Mesothelial cell of epicardium (in vitro differentiated cells): ENCODE results near the gene CNN2. TPM values are rescaled to one million over a fixed set of nuclear protein-coding genes. Genes with fewer than 3 reads are reported as not detected.

ENCODE experiments used
- DNase-seq, 2 experiments: peaks; one replicate each; pipeline ENCODE4 v3.0.0; 2021; ENCODE audit warnings: low spot score in 2 of 2; ENCODE audit not compliant: unreplicated experiment in 2 of 2
- H3K27ac Mint-ChIP-seq: 2 replicates; pipeline ENCODE4 v1.8.0; 2021; ENCODE audit warnings: mixed read lengths
- H3K27me3 Mint-ChIP-seq: 2 replicates; pipeline ENCODE4 v1.8.0; 2021; ENCODE audit warnings: low read depth, mixed read lengths
- H3K36me3 Mint-ChIP-seq: 2 replicates; pipeline ENCODE4 v1.8.0; 2021; ENCODE audit warnings: mixed read lengths
- H3K4me1 Mint-ChIP-seq: 2 replicates; pipeline ENCODE4 v1.8.0; 2021; ENCODE audit warnings: mixed read lengths
- H3K4me3 Mint-ChIP-seq: 2 replicates; pipeline ENCODE4 v1.8.0; 2021; ENCODE audit warnings: mild to moderate bottlenecking, moderate library complexity, mixed read lengths
- H3K9me3 Mint-ChIP-seq: 2 replicates; pipeline ENCODE4 v1.8.0; 2021; ENCODE audit warnings: mixed read lengths
- total RNA-seq: library from RNA; stranded (reverse); gene quantifications from 3 replicates; pipeline ENCODE4 v1.2.1, GENCODE V29; 2021
- TF ChIP-seq, protein P1 (sequence below): fragments of 200-600 bp; sonication (generic); IDR thresholded peaks from one replicate; pipeline ENCODE4 v1.5.0; 2021; ENCODE audit warnings: antibody characterized with exemption; ENCODE audit not compliant: unreplicated experiment

CNN2 gene
- total RNA-seq, 1 donor from 2014 or later = 501 TPM

DNA sequence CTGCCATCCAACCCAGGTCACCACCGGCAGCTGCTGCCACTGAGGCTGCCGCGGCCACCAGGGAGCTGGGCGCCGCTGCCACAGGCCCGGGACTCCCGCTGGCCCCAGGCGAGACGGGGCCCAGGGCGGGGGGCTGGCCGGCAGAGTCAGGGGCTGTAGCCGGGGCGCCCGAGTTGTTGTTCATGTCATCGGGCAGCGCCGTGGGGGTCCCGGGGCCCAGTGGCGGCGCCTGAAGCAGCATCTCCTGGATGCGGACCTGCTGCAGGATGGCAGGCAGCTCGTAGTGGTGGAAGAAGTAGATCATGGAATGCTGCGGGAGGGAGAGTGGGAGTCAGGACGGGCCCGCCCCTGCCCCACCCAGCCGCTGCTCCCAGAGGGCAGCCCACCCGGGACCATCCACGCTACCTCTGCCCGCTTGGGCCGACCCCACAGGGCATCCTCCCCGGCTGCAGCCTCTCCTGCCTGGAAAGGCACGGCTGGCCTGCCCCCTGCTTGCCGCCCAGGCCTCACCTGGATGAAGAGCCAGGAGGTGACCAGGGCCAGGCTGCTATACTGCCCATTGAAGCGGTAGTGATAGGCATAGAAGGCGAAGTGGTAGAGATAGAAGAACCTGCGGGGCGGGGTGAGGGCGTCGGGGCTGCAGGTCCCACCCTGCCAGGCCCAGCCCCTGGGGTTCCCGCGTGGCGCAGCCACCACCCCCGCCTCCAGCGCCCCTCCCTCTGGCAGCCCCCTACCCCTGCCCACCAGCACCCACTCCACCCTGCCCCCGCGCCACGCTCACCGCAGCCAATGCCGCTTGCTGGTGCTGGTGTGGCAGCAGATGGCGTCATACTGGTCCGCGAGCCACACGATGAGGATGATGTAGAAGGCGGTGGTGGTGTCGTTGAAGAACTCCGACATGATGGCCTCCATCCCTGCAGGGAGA lies 15.6 kb upstream of the CNN2 start:
- H3K36me3 Mint-ChIP-seq = peaks cover 9% of the 10 kb centered on the region
- no peaks in the 10 kb centered on the region for H3K27me3 Mint-ChIP-seq
- TF ChIP-seq, protein P1, sequence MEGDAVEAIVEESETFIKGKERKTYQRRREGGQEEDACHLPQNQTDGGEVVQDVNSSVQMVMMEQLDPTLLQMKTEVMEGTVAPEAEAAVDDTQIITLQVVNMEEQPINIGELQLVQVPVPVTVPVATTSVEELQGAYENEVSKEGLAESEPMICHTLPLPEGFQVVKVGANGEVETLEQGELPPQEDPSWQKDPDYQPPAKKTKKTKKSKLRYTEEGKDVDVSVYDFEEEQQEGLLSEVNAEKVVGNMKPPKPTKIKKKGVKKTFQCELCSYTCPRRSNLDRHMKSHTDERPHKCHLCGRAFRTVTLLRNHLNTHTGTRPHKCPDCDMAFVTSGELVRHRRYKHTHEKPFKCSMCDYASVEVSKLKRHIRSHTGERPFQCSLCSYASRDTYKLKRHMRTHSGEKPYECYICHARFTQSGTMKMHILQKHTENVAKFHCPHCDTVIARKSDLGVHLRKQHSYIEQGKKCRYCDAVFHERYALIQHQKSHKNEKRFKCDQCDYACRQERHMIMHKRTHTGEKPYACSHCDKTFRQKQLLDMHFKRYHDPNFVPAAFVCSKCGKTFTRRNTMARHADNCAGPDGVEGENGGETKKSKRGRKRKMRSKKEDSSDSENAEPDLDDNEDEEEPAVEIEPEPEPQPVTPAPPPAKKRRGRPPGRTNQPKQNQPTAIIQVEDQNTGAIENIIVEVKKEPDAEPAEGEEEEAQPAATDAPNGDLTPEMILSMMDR = no peak
- no peak for DNase-seq
- no peak overlapping the region for H3K4me3 Mint-ChIP-seq
- H3K9me3 Mint-ChIP-seq = no peaks in the 10 kb centered on the region
- H3K4me1 Mint-ChIP-seq = peaks cover under 1% of the 10 kb centered on the region
- no peak overlapping the region for H3K27ac Mint-ChIP-seq

DNA sequence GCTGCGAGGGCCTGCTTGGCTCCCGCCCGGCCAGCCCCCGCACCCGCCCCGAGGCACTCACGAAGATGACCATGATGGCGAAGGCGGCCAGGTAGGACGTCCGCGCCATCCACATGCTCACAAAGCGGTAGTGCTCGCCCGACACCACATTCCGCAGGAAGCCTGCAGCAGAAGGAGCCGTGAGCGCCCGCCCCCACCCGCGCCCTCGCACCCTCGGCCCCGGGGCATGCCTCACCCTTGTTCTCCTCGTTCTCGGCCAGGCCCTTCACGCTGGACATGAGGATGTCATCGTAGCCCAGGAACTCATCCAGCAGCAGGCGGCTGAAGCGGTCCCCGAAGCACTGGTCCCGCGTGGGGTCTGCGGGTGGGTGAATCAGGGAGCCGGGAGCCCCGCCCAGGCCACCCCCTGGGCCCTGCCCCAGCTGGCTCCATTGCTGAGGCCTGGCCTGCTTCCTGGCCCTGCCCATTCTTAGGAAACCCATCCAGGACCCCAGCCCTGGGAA lies 14.5 kb upstream of the CNN2 start:
- no peak for DNase-seq
- Mint-ChIP-seq H3K27me3 (no peaks in the 10 kb centered on the region), H3K9me3 (no peaks in the 10 kb centered on the region), H3K36me3 (peaks cover 5% of the 10 kb centered on the region), H3K4me3 (no peak overlapping the region), H3K27ac (no peak overlapping the region), H3K4me1 (peaks cover 5% of the 10 kb centered on the region)
- TF ChIP-seq, protein P1 = no peak

DNA sequence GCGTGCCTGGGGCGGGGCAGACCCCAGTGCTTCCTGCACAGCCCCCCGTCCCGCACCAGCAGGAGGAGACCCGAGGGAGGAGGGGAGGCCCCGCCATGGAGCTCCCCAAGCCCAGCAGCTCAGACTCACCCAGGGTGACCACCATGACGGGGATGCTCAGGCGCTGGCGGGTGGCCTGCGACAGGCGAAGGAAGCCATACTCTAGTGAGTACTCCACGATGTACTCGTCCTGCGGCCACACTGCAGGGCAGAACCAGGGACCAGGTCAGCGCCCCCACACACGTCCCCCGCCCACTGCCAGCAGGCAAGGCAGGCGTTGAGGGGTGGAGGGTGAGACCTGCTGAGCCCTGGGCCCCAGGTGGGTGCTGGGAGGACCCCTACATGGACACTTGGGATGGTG lies 14.1 kb upstream of the CNN2 start:
- H3K36me3 Mint-ChIP-seq = peaks cover 2% of the 10 kb centered on the region
- no peaks in the 10 kb centered on the region for H3K9me3 Mint-ChIP-seq
- no peaks in the 10 kb centered on the region for H3K27me3 Mint-ChIP-seq
- H3K4me1 Mint-ChIP-seq = peaks cover 10% of the 10 kb centered on the region
- no peak overlapping the region for H3K27ac Mint-ChIP-seq
- TF ChIP-seq, protein P1 = no peak
- no peak overlapping the region for H3K4me3 Mint-ChIP-seq
- DNase-seq = no peak

DNA sequence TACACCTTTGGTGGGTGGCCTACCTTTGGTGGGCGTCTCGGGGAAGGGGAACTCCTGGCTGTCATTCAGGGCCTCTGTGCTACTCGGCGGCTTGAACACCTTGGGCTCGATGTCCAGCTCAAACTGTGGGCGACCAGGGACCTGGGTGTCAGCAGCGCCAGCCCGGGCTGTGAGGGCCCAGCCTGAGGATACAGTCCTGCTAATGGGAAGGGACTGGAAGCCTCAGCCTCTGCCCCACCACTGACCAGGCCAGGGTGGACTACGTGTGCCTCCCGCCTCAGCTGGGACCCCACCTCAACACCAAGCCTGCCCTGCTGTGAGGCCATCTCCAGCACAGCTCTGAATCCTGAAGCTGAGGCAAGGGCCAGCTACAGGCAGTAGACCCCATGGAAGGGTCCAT lies 13.2 kb upstream of the CNN2 start:
- Mint-ChIP-seq H3K9me3 (no peaks in the 10 kb centered on the region), H3K4me3 (no peak overlapping the region), H3K36me3 (peaks cover 2% of the 10 kb centered on the region), H3K27me3 (no peaks in the 10 kb centered on the region), H3K4me1 (peaks cover 16% of the 10 kb centered on the region), H3K27ac (no peak overlapping the region)
- no peak for DNase-seq
- TF ChIP-seq, protein P1 = no peak

DNA sequence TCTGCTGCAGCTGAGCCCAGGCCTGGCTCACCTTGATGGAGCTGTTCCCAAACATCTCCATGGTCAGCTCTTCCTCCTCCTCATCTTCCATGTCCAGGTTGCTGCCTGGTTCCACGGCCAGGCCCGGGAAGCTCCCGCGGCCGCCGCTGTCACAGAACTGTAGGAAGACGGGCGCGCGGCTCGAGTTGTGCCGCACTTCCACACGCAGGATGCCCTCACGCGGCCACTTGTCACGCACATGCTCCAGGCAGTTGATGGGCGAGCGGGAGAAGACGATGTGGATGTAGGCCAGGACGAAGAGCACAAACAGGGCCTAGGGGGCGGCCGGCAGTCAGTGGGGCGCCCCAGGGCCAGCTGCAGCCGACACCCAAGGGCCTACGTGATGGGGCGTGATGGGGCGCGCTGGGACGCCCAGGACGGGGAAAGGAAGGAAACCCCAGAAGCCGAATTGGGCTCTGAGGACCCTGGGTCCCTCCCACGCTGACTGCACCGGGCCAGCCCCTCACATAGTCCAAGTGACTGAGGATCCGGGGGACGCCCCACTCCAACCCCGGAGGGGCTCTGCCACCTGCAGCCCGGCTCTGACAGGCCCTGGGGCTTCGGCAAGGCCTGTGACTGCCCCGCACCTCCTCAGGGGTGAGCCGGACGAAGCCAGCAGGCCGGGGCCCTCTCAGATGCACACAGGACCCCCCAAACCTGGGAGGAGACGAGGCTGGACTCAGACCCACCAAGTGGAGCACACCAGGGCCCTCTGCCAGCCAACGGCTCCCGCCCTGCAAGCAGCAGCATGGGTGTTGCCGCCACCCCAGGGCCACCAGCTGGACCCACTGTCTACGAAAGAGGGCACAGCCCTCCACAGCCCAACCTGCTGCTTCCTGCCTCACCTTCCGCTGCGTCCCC lies 12.0 kb upstream of the CNN2 start:
- H3K4me3 Mint-ChIP-seq = no peak overlapping the region
- H3K36me3 Mint-ChIP-seq = peaks cover 2% of the 10 kb centered on the region
- no peak for DNase-seq
- H3K27ac Mint-ChIP-seq = no peak overlapping the region
- TF ChIP-seq, protein P1 = no peak
- H3K9me3 Mint-ChIP-seq = no peaks in the 10 kb centered on the region
- no peaks in the 10 kb centered on the region for H3K27me3 Mint-ChIP-seq
- H3K4me1 Mint-ChIP-seq = peaks cover 24% of the 10 kb centered on the region
